Type B pancreatic cell (in vitro differentiated cells): ENCODE measurements around the gene MSL2. TPM values are rescaled to one million over a fixed set of nuclear protein-coding genes. Genes with fewer than 3 reads are reported as not detected.
A peak's percentile ranks its signal among the peaks of the same experiment; 100 is the strongest.
"Not testable (repeated sequence)": the region's sequence is repeated elsewhere in the genome, so short reads cannot be mapped to it uniquely, and the experiment has no call there.

Experiments used
- DNase-seq: peaks from one replicate; pipeline ENCODE4 v3.0.0; 2021; ENCODE audit warnings: mixed read lengths; ENCODE audit not compliant: unreplicated experiment; ENCODE audit errors: extremely low spot score
- H3K27ac Mint-ChIP-seq: 2 replicates; pipeline ENCODE4 v1.8.0; 2021; ENCODE audit warnings: mild to moderate bottlenecking, mixed read lengths
- H3K27me3 Mint-ChIP-seq: 2 replicates; pipeline ENCODE4 v1.8.0; 2021; ENCODE audit warnings: mixed read lengths
- H3K36me3 Mint-ChIP-seq: 2 replicates; pipeline ENCODE4 v1.8.0; 2021; ENCODE audit warnings: mixed read lengths
- H3K4me1 Mint-ChIP-seq: one replicate; pipeline ENCODE4 v1.8.0; 2021; ENCODE audit warnings: mixed read lengths; ENCODE audit not compliant: unreplicated experiment
- H3K4me3 Mint-ChIP-seq: 2 replicates; pipeline ENCODE4 v1.8.0; 2021; ENCODE audit warnings: mild to moderate bottlenecking, mixed read lengths
- H3K9me3 Mint-ChIP-seq: 2 replicates; pipeline ENCODE4 v1.8.0; 2021; ENCODE audit warnings: mixed read lengths
- total RNA-seq: library from RNA; stranded (reverse); gene quantifications from 2 replicates; pipeline ENCODE4 v1.2.1, GENCODE V29; 2021; ENCODE audit warnings: low replicate concordance
- TF ChIP-seq, protein P1 (sequence below): fragments of 200-600 bp; sonication (generic); conservative IDR thresholded peaks from 2 replicates; pipeline ENCODE4 v1.5.0; 2021; ENCODE audit warnings: antibody characterized with exemption, mild to moderate bottlenecking

Gene MSL2
- total RNA-seq, 1 donor from 2014 or later = 38.4 TPM

- H3K4me1 Mint-ChIP-seq = no peaks in the 10 kb centered on the region
- H3K9me3 Mint-ChIP-seq = no peaks in the 10 kb centered on the region
- no peak overlapping the region for H3K27ac Mint-ChIP-seq
- no peaks in the 10 kb centered on the region for H3K27me3 Mint-ChIP-seq
- H3K36me3 Mint-ChIP-seq = no peaks in the 10 kb centered on the region
- no peak for DNase-seq
- TF ChIP-seq, protein P1, sequence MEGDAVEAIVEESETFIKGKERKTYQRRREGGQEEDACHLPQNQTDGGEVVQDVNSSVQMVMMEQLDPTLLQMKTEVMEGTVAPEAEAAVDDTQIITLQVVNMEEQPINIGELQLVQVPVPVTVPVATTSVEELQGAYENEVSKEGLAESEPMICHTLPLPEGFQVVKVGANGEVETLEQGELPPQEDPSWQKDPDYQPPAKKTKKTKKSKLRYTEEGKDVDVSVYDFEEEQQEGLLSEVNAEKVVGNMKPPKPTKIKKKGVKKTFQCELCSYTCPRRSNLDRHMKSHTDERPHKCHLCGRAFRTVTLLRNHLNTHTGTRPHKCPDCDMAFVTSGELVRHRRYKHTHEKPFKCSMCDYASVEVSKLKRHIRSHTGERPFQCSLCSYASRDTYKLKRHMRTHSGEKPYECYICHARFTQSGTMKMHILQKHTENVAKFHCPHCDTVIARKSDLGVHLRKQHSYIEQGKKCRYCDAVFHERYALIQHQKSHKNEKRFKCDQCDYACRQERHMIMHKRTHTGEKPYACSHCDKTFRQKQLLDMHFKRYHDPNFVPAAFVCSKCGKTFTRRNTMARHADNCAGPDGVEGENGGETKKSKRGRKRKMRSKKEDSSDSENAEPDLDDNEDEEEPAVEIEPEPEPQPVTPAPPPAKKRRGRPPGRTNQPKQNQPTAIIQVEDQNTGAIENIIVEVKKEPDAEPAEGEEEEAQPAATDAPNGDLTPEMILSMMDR = no peak
- no peak overlapping the region for H3K4me3 Mint-ChIP-seq
Observed at GRCh38 chr3:136207489-136208115, 11.5 kb upstream of the MSL2 start.

- H3K36me3 Mint-ChIP-seq, H3K27ac Mint-ChIP-seq, H3K4me1 Mint-ChIP-seq, H3K9me3 Mint-ChIP-seq, H3K4me3 Mint-ChIP-seq, H3K27me3 Mint-ChIP-seq, DNase-seq: not testable (repeated sequence)
Observed at GRCh38 chr3:136199219-136199618, 3.1 kb upstream of the MSL2 start.

DNA sequence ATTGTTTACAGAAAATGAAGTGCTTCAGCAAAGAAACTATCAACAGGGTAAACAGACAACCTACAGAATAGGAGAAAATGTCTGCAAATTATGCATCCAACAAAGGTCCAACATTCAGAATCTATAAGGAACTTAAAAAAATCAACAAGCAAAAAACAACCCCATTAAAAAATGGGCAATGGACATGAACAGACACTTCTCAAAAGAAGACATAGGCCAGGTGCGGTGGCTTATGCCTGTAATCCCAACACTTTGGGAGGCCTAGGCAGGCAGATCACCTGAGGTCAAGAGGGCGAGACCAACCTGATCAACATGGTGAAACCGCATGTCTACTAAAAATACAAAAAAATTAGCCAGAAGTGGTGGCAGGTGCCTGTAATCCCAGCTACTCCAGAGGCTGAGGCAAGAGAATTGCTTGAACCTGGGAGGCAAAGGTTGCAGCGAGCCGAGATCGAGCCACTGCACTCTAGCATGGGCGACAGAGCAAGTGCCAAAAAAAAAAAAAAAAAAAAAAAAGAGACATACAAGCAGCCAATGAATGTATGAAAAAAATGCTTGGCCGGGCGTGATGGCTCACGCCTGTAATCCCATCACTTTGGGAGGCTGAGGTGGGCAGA, 2.4 kb upstream of the MSL2 start:
- H3K27me3 Mint-ChIP-seq, H3K4me3 Mint-ChIP-seq, H3K36me3 Mint-ChIP-seq: not testable (repeated sequence)

DNA sequence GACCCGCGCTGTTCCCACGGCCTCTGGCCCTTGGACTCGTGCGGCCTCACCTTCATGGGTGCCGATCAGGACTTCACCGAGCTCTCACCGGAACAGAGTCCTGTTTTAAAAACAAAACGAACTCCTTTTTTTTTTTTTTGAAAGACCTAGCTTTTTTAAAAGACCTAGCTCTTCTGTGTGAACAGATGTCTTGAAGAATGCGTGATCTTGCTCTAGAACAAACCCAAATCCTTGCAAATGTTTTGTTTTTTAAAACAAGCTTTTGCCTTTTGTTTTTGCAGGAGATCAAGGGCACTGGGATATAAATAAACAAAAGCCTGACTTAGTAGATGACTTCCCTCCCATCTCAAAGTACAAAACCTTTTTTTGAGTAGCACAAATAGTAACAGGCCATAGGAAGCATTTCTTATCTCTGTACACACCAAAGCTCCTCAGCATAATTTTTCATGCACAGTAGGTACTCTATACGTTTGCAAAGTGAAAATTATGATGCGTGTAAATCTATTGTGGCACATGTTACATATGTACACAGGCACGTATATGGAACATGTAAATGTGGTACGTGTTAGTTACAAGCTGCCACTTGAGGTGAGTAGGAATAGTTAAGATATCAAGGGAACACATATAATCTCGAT, 1.1 kb upstream of the MSL2 start:
- H3K9me3 Mint-ChIP-seq = no peaks in the 10 kb centered on the region
- peak overlapping the region; percentile 95 for H3K4me3 Mint-ChIP-seq
- H3K36me3 Mint-ChIP-seq = peaks cover 6% of the 10 kb centered on the region
- H3K4me1 Mint-ChIP-seq = peaks cover 16% of the 10 kb centered on the region
- TF ChIP-seq, protein P1 = no peak
- peak overlapping the region; percentile 98 for H3K27ac Mint-ChIP-seq
- no peak for DNase-seq
- H3K27me3 Mint-ChIP-seq = peaks cover 5% of the 10 kb centered on the region

More for the DNA sequence above, 2.4 kb upstream of the MSL2 start:
- H3K27ac Mint-ChIP-seq, H3K4me1 Mint-ChIP-seq, DNase-seq, H3K9me3 Mint-ChIP-seq: not testable (repeated sequence)

DNA sequence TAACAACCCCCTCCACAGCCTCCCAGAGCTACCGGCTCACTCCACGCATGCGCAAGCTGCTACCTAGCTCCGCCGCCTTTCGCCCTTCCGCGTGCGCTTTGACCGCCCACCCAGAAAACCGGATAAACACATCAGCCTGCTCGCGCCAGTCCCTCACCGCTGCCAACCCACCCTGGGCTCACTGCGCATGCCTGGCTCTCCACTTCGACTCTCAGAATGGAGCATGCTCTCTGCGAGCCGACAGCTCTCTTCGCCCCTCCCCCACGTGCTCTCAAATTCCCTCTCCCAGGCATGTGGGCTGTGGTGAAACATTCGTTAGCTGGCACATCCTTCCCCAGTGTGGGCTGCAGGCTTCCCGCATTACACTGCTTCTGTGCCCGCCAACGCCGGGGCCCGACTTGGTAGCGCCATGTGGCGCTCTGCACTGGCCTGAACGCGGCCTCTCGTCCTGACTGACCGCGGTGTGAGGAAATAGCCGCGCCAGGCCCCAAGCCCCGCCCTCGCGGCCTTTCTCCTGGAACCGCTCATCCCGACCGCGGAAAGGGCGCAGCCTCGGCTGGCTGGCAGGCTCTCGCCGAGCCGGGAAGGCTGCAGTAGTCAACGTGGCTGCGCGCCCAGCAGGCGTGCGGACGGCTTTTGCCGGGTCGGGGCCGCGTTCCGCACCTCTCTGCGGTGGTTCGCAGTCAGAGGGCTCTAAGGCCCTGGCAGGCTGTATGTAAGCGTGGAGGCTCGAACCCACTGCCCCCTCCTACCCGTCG, 445 bp upstream of the MSL2 start:
- peak; percentile 99 for DNase-seq
- H3K36me3 Mint-ChIP-seq = peaks cover 6% of the 10 kb centered on the region
- TF ChIP-seq, protein P1 = no peak
- peak overlapping the region; percentile 98 for H3K27ac Mint-ChIP-seq
- H3K4me3 Mint-ChIP-seq = peak overlapping the region; percentile 95
- H3K27me3 Mint-ChIP-seq = peaks cover 5% of the 10 kb centered on the region
- peaks cover 23% of the 10 kb centered on the region for H3K4me1 Mint-ChIP-seq
- H3K9me3 Mint-ChIP-seq = no peaks in the 10 kb centered on the region

DNA sequence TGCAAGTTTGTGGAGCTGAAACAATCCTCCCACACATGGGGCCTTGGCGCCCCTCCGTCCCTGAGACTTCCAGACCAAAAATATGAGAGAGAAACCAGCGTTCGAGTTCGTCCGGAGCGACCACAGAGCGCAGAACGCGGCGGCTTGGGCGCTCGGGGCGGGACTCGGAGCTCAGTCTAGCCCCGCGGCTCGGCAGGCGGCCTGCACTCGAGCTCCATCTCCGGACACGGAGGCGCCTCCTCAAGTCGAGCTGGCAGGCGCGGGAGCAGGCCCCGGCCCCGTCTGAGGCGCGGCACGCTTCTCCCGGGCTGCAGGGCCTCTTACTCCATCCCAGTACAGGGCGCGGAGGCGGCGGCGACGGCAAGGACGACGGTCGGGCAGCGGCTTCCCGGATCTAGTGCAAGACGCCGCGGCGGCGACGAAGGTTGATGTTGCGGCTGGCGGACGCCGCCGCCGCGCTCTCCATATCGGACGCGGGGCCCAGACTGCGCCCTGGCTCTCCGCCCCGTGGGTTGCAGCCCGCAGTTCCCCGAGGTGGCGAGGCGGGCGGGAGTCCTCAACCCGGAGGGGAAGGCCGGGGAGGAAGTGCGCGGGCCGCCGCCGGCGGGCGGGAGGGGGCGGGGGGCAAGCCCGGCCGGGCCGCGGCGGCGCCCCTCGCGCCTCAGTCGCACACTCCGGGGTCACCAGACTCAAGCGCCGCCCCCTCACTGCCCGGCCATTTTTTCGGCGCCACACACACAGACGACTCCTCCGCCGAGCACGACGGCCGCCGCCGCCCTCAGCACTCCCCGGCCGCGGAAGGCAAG, 674 bp downstream of the MSL2 start:
- H3K4me1 Mint-ChIP-seq = peaks cover 29% of the 10 kb centered on the region
- DNase-seq = peak; percentile 86
- peaks cover 5% of the 10 kb centered on the region for H3K9me3 Mint-ChIP-seq
- peaks cover 11% of the 10 kb centered on the region for H3K36me3 Mint-ChIP-seq
- peaks cover 5% of the 10 kb centered on the region for H3K27me3 Mint-ChIP-seq
- H3K4me3 Mint-ChIP-seq = peak overlapping the region; percentile 95
- peak overlapping the region; percentile 98 for H3K27ac Mint-ChIP-seq
- TF ChIP-seq, protein P1 = no peak
